ENCODE data around the gene ZFHX3. TPM values are rescaled to one million over a fixed set of nuclear protein-coding genes. Genes with fewer than 3 reads are reported as not detected.
A peak's percentile ranks its signal among the peaks of the same experiment; 100 is the strongest.

ZFHX3 gene
- total RNA-seq, 2 donors from 2014 or later, result 11.9 to 12.6 TPM

DNA sequence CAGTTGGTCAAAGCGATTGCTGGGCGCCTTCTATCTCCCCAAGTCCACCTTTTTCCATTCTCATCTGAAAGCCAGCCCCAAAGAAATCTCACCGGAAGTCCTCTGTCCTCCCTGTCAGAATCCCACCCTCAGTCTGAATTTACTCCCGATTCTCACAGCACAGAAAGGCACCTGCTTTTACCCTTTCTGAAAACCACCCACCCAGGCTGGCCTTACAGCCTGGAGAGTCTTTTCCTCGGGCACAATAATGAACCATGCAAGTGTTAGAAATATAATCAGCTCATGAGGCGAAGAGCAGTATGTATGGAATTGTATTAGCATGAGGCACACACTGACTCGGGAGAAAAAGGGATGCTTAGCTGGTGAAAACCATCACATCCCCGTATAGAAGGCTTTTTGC, 1.2 kb upstream of the ZFHX3 start:
- intact Hi-C loops (cut with DNase I), result loop anchor here in 1 of 2 donors (2.0 to 5.0 kb wide), 2 partner anchors 102 to 217 kb away; no protein-coding TSS in a partner anchor
- DNase-seq (no peak), ATAC-seq (no peak)

DNA sequence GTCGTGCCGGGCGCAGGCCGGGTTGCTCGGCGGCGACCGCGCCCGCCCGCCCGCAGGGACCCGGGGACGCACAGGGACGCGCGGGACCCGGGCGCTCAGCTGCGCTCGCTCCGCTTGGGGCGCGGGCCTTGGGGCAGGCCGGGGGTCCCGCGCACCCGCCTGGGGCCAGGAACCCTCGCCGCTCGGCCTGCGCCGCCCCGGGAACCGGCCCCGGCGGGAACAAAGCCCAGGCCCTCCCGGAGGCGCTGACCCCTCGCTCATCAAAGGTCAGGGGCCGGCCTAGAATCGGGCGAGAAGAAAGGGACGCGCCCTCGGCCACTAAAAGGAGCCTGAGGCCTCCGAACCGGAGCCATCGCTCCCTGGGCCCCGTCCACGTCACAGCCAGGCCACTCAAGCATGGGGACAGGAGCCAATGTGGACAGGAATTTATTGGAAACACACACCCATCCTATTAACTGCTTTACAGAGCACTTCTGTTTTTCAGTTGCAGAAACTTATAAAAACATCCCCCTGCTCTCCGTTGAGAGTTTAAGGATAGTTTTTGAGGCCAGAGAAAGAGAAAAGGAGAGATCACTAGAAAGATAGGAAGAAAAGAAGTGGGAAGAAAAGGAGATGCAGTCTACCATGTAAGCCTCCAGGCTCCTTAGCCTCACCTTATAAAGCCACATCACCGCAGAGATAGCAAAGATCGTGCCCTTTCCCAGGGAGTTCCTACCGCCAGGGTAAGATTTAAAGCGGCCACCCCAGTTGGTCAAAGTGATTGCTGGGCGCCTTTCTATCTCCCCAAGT, 558 bp upstream of the ZFHX3 start:
- ATAC-seq, result peak; percentile 51 to 70
- peak; percentile 79 for DNase-seq
- intact Hi-C loops (cut with DNase I), result loop anchor here in 1 of 2 donors (2.0 to 5.0 kb wide), 2 partner anchors 102 to 216 kb away; no protein-coding TSS in a partner anchor

DNA sequence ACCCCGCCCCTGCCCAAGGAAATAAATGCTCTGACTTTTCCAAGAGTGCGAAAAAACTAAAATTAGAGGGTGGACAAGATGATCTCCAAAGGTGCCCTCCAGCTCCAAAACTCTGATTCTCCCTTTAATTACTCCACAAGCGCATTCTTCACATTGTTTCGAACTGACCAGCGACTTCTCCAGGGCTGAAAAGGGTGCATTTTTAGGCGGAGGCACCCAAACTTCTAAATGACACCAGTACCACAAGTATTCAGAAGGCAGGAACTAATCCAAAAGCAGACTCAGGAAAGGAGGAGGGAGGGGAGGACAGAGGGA, 750 bp downstream of the ZFHX3 start:
- DNase-seq (no peak), ATAC-seq (no peak)
- intact Hi-C loops (cut with DNase I), result loop anchor here in 1 of 2 donors (5.0 kb wide), 1 partner anchor 215 kb away; no protein-coding TSS in a partner anchor

DNA sequence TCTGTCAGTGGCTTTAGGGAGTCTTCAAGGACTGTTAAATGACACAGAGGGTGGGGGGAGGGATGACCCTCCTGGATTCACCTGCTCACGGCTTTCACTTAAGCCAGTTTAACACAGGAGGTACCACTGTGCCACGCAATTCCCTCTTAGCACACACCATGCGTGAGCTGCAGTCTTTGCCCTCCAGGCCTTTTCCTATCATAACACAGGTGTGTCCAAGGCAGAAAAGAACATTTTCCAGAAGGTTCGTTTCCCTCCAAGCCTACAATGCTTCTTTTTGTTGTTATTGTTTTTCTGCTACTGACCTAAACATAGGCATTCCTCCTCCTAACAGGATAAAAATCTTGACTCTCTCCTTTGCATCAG, 1.1 kb downstream of the ZFHX3 start:
- ATAC-seq (no peak), DNase-seq (no peak)
- intact Hi-C loops (cut with DNase I), result loop anchor here in 1 of 2 donors (5.0 kb wide), 1 partner anchor 215 kb away; no protein-coding TSS in a partner anchor

DNA sequence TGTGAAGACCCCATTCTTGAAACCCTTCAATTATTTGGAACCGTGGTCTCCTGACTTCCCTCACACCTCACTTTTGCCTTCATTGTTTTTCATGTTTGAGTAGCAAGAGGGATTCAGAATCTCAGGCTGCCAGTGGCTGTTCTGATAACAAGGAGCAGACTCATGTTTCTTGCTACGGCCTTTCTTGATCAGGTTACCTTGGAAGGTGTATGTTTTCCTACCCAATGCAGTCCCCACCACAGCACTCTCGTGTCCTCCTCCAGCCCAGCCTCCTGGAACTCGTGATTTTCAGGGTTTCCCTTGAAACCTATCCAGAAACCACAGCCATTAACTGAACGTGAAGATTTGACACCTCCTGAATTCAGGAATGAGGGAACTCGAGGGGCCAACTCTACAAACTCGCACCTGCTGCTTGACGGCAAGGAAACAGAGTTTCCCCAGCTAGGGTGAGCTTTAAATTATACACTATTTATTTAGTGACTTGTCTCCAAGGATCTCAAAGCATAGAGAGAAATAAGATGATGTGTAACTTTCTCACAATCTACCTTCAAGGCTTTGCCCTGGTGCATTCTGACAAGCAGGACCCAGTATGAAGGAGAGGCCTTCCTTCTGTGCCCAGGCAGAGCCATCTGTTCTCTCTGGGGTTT, 1.6 kb downstream of the ZFHX3 start:
- intact Hi-C loops (cut with DNase I), result loop anchor here in 1 of 2 donors (5.0 kb wide), 1 partner anchor 214 kb away; no protein-coding TSS in a partner anchor
- DNase-seq, result no peak
- ATAC-seq, result no peak

DNA sequence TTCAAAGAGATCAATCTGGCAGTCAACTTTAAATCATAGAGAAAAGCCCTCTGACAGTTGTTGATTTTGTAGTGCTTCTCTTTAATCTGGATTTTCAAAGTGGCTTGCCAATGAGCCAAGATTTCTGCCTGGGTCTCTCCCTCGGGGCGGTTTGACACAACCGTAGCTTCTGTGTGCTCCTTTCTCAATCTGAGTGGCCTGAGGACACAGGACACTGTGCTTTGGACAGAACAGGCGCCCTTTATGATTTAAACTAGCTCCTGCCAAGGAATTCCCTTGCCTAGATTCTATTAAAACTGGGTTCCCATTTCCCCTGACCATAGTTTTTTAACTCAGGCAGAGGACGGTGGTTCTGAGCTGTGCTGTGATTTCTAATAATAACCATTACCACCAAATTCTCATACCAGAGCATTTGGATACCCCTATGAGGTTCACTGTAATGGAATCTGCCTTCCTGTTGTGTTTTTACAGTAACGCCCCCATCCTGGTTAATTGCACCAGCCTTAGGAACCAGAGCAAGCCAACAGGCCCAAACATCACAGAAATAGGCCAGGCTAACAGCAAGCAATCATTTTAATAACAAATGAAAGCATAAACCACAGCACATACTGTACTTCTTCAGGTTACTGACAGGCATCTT, 4.0 kb downstream of the ZFHX3 start:
- peak in 1 of 2 donors; percentile 23 for ATAC-seq
- intact Hi-C loops (cut with DNase I), result no loop called here
- no peak for DNase-seq

DNA sequence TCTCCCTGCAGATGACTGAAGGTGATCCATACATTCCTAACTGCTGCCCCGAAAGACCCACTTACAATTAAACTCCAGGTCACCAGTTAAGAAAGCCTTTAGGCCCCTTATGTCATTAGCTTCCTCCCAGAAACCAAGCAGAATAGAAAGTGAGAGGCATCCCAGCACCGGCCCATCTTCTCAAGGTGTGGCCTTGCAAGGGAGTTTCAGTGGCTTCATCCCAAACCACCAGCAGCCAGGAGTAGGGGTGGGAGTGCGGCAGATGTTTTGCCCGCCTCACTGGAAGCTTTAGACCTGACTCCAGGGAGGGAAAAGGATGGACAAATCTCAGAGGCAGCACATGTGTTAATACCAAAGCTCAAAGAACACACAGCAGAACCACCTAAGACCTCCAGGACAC, 5.1 kb downstream of the ZFHX3 start:
- DNase-seq, result no peak
- no peak for ATAC-seq
- intact Hi-C loops (cut with DNase I), result no loop called here

DNA sequence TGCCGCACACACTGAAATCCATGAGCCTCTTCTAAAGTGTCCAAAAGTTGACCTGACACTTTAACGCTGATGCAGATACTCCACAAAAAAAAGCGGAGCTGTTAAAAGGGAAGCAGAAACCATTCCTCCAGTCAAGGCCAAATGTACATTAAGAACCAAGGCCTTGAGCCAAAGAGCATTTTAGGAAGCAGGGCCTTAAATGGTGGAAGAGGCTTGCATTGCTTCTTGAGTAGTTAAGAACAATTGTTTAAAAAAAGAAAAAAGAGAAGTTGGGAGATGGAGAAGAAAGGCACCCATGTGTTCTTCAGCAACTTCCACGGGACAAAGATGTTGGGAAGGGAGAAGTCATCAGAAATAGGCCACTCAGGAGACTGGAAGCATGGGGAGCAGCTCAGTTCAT, 6.3 kb downstream of the ZFHX3 start:
- DNase-seq (no peak), ATAC-seq (peak in 1 of 2 donors; percentile 29)
- intact Hi-C loops (cut with DNase I), result no loop called here

DNA sequence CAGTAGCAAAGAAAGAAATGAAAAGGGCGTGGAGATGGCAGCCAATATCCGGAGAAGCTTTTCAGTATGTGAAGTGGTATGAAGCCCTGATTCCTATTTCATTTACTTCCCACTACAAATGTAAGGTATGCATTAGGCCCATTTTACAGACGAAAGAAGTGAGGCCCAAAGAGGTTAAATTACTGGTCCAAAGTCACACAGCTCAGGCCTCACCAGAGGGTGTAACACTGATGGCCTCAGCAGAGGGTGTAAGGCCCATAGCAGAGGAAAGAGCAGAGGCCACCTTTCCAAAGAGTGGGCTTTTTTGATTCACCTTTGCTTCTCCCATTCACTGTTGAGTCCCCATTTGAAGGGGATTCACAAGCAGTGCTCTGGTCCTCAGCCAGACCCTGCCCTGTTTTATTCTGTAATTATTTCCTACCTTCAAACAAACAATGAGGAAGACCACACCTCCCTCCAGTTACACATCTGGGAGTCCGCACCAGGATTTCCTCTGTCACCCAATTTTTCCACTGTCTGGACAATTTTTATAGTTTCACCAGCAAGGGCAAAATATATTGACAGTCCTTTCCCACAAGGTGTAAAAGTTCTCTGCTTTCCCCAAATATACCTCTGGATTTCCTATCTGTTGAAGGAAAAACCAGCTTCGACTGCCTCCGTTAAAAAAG, 7.1 kb downstream of the ZFHX3 start:
- DNase-seq, result no peak
- no peak for ATAC-seq
- intact Hi-C loops (cut with DNase I), result no loop called here

DNA sequence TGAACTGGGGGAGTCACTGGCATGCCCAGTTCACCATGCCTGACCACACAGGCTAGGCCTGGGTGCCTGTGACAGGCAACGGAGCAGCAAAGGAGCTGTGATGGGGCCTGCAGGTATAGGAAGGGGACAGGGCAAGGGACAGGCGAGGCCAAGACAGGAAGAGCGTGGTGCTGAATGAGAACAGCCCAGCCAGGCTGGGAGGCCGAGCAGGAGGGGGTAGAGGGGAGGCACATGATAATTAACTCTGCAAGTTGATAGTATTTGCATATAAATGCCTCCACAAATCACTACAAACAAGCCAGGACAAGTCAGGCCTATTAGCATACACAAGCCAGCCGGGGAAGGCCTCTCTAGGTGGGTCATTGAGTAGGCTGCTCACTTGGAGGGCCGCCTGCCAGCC, 7.8 kb downstream of the ZFHX3 start:
- no peak for ATAC-seq
- DNase-seq, result no peak
- intact Hi-C loops (cut with DNase I), result no loop called here

DNA sequence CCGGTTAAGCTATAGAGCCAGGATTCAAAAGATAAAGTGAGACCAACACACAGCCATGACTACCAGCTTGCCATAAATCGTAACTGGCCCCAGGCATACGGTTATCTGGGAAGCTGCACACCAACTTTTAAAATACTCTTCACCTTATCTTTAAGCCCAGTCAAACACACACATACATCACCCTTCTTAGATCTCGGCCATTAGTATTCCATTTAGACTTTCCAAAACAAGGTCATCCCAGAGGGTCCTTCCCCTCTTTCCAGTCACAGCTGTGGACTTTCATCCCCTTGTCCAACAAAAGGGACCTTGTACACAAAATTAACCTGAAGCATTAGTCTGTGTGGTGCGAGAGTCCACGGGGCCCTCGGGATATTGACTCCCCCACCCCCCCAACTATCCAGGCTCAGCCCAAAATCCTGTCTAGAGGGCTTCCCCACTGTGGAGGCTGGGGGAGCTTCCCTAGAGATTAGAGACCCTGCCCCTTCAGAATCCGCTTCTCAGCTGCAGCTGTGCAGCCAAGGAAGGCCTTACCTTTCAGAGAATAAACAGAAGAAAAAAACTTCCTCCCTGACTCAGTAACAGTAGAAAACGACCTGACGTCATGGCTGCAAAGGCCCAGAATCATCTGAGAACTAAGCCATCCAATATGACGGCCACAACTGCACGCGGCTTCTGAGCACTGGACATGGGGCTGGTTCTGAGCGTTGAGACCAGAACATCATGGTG, 9.9 kb downstream of the ZFHX3 start:
- DNase-seq (no peak), ATAC-seq (no peak)
- intact Hi-C loops (cut with DNase I), result no loop called here

DNA sequence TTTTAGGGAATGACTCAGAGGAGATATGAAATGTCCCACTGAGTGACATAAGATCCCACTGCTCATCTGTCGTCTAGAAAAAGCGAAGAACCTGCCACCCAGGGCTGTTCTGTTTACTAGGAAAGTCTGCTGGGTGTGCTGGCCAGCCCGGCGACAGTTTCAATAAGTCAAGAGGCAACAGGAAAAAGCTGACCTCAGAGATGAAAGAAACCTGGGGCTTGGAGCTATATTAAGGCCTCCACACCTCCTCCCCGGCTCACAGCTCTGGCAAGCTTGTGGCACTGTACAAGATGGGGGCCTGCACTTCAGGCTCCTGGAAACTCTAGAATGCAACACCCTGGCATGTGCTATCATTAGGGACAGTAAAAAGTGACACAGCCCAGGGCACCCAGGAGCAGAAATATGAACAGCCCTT, 10.6 kb downstream of the ZFHX3 start:
- ATAC-seq, result peak; percentile 34 to 54
- intact Hi-C loops (cut with DNase I), result no loop called here
- DNase-seq, result no peak

DNA sequence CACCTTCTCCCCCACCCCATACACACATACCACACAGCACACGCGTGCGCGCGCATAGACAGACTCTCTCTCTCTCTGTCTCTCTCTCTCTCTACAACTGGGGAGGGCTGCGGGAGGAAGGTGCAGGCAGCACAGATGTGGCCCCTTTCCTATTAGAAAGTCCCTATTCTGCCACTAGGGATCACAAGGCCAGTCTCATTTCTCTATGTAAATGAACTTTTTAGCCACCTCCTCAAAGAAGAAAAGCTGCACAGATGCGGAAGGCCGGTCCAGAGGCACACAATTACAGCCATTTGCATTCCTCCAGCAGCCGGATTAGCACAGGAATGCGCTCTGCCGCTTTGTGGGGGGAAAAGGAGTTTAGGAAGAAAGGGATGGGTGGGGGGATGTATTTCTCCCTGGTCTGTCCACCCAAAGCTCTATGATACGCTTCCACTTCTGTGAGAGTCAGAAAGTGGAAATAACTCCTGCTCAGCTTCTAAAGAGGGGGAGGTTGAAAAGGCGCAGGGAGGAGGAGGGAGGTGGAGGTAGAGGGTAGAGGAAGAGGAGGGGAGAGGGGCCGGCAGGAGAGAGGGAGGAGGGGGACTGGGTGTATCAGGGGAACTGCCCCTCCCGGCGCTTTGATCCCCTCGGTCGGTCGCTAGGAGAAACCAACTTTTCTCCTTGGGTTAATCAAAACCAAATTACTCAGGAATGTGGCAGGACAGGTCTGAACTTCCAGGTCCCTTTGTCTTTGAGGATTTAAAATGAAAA, 11.7 kb downstream of the ZFHX3 start:
- intact Hi-C loops (cut with DNase I), result no loop called here
- ATAC-seq (no peak), DNase-seq (no peak)

DNA sequence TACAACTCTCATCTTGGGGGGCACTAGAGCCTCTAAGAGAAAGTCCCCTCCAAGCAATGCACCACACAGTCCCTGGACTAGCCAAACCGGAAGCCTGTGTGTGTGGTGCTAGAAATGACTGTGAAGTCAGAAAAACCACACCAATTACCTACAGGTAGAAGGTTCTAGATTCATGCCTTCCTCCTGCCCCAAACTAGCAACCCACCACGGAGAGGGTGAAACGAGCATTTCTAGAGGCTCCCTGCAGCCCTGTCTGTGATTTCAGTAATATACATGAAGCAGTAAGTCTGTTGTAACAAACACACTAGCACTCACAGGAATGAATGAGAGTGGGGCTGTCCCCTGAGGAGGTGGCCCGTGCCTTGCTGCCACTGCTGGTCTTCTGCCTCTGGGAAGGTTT, 13.6 kb downstream of the ZFHX3 start:
- intact Hi-C loops (cut with DNase I), result no loop called here
- DNase-seq (no peak), ATAC-seq (no peak)

DNA sequence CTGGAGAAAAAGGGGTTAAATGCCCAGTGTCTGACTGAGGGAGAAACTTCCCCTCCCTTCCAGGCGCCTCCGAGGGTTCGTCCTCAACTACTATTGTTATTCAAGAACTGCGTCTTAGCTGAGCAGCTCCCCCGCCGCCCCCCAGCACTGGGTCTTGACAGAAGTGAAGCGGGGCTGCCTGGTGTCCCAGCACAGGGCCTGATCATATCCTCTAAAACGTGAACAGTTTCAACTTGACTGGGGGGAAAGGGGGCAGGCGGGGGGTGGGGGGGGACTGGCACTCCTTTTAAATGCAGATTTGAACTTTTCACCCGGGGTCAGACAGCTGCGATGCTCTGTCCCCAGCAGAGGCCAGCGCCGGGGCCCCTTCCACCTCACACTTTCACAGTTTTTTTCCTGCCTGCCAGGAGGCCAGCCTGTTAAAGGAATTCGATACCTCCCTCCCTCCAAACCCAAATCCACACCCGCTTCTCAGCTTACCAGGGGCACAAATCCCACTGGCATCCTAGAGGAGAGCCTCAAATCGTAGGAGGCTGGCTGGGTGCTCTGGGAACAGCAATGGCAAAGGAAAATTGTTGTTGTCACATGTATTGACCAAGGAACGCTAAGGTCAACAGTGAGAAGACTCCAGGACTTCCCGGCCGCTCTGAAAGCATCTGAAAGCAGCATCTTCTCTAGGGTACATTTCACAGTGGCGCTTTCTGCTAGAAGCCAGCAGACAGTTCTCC, 14.5 kb downstream of the ZFHX3 start:
- no peak for ATAC-seq
- intact Hi-C loops (cut with DNase I), result no loop called here

DNA sequence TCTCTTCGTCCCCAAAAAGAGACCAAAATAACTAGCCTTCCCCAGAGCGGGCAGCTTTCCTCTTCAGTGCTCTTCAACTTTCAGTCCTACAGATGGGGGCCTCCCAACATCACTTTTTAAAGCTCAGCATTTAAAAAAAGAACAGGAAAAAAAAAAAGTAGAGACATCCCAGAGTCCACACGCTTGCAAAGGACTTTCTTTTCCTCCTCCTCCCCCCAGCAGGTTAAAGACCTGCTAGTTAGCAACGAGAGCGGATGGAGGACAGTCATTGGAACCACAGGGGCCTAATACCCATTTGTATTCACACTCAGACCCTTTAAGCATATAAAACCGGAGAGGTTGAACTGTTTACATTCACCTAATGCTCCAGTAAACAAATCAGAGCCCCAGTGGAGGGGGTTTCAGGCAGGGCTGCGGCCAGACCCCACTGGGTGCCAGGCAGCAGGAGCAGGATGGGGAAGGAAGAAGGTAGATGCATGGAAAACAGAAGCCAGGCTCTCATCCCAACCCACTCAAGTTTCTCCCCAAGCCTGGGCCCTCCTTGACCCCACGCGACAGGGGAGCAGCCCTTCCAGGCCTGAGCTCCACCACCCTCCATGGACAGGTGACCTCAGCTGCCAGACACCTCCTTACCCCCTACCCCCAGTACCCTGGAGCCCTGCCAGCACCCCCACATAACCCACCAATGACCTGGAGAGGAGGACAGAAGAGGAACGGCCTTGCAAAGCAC, 15.2 kb downstream of the ZFHX3 start:
- DNase-seq (no peak), ATAC-seq (peak in 1 of 2 donors; percentile 25)
- intact Hi-C loops (cut with DNase I), result no loop called here

More for the DNA sequence above, 14.5 kb downstream of the ZFHX3 start:
- no peak for DNase-seq

DNA sequence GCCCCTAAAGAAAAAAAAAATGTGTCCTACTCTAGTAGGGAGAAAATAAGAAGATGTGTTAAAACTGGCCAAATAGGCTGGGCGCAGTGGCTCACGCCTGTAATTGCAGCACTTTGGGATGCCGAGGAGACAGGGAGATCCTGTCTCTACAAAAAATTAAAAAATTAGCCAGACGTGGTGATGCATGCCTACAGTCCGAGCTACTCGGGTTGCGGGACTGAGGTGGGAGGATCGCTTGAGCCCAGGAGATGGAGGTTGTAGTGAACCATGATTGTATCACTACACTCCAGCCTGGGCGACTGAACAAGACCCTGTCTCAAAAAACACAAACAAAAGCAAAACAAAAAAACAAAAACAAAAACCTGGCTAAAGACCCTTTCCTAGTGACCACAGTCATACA, 15.9 kb downstream of the ZFHX3 start:
- ATAC-seq (no peak), DNase-seq (no peak)
- intact Hi-C loops (cut with DNase I), result no loop called here
